ENCODE data around the gene IL36RN.

The IL36RN gene

GRCh38 chr2:113061896-113062770 is 3.1 kb downstream of the IL36RN start:
- DNase-seq = no peak

GRCh38 chr2:113064281-113064680 is 5.3 kb downstream of the IL36RN start:
- H3F3A ChIP-seq (ENCODE audit: insufficient read depth, low read length) = no peaks in the 10 kb centered on the region
- DNase-seq = no peak
- H3K36me3 ChIP-seq (replicated peaks; ENCODE audit: insufficient read depth, low read length) = no peaks in the 10 kb centered on the region
- no peaks in the 10 kb centered on the region for H4K20me1 ChIP-seq (ENCODE audit: insufficient read depth, low read length)
- H3K4me3 ChIP-seq (ENCODE audit: low read length) = no peak overlapping the region
- H2AFZ ChIP-seq (ENCODE audit: low read length) = no peak overlapping the region
- no peaks in the 10 kb centered on the region for H3K4me1 ChIP-seq (ENCODE audit: low read length)
- no peak overlapping the region for H3K4me2 ChIP-seq (ENCODE audit: low read depth, low read length)
- TF ChIP-seq EZH2 (optimal IDR thresholded peaks at IDR 0.05; ENCODE audit: low read depth, low read length) (no peak), CTCF (IDR thresholded peaks at IDR 0.05; ENCODE audit: low read length) (no peak), EZH2phosphoT487 (IDR thresholded peaks at IDR 0.05; ENCODE audit: low read length) (no peak)
- H3K9ac ChIP-seq (ENCODE audit: low read length) = no peak overlapping the region
- H3K27me3 ChIP-seq (replicated peaks; ENCODE audit: insufficient read depth, low read length) = no peaks in the 10 kb centered on the region
- H3K9me2 ChIP-seq (replicated peaks; ENCODE audit: insufficient read depth, low read length) = no peaks in the 10 kb centered on the region
- H3K27ac ChIP-seq (ENCODE audit: low read length) = no peak overlapping the region
- H3K9me3 ChIP-seq (replicated peaks; ENCODE audit: insufficient read depth, low read length) = no peaks in the 10 kb centered on the region
- no peaks in the 10 kb centered on the region for H3K79me2 ChIP-seq (ENCODE audit: low read length)

More at GRCh38 chr2:113061896-113062770, 3.1 kb downstream of the IL36RN start:
- no peaks in the 10 kb centered on the region for H4K20me1 ChIP-seq (ENCODE audit: insufficient read depth, low read length)
- no peak overlapping the region for H3K4me2 ChIP-seq (ENCODE audit: low read depth, low read length)
- no peak overlapping the region for H3K9ac ChIP-seq (ENCODE audit: low read length)
- H3K27me3 ChIP-seq (replicated peaks; ENCODE audit: insufficient read depth, low read length) = no peaks in the 10 kb centered on the region
- H3K36me3 ChIP-seq (replicated peaks; ENCODE audit: insufficient read depth, low read length) = no peaks in the 10 kb centered on the region
- H3K4me1 ChIP-seq (ENCODE audit: low read length) = no peaks in the 10 kb centered on the region
- H3F3A ChIP-seq (ENCODE audit: insufficient read depth, low read length) = no peaks in the 10 kb centered on the region
- H3K9me2 ChIP-seq (replicated peaks; ENCODE audit: insufficient read depth, low read length) = no peaks in the 10 kb centered on the region
- H2AFZ ChIP-seq (ENCODE audit: low read length) = no peak overlapping the region
- H3K9me3 ChIP-seq (replicated peaks; ENCODE audit: insufficient read depth, low read length) = no peaks in the 10 kb centered on the region
- no peak overlapping the region for H3K4me3 ChIP-seq (ENCODE audit: low read length)
- H3K27ac ChIP-seq (ENCODE audit: low read length) = no peak overlapping the region
- no peaks in the 10 kb centered on the region for H3K79me2 ChIP-seq (ENCODE audit: low read length)
- TF ChIP-seq EZH2phosphoT487 (IDR thresholded peaks at IDR 0.05; ENCODE audit: low read length) (no peak), EZH2 (optimal IDR thresholded peaks at IDR 0.05; ENCODE audit: low read depth, low read length) (no peak), CTCF (IDR thresholded peaks at IDR 0.05; ENCODE audit: low read length) (no peak)

- no peak overlapping the region for H3K4me2 ChIP-seq (ENCODE audit: low read depth, low read length)
- H3K4me3 ChIP-seq (ENCODE audit: low read length) = no peak overlapping the region
- no peaks in the 10 kb centered on the region for H3F3A ChIP-seq (ENCODE audit: insufficient read depth, low read length)
- no peaks in the 10 kb centered on the region for H3K79me2 ChIP-seq (ENCODE audit: low read length)
- H3K9ac ChIP-seq (ENCODE audit: low read length) = no peak overlapping the region
- H2AFZ ChIP-seq (ENCODE audit: low read length) = no peak overlapping the region
- TF ChIP-seq EZH2phosphoT487 (IDR thresholded peaks at IDR 0.05; ENCODE audit: low read length) = no peak
- no peak for TF ChIP-seq CTCF (IDR thresholded peaks at IDR 0.05; ENCODE audit: low read length)
- TF ChIP-seq EZH2 (optimal IDR thresholded peaks at IDR 0.05; ENCODE audit: low read depth, low read length) = no peak
- no peak overlapping the region for H3K27ac ChIP-seq (ENCODE audit: low read length)
- no peak for DNase-seq
- no peaks in the 10 kb centered on the region for H4K20me1 ChIP-seq (ENCODE audit: insufficient read depth, low read length)
- no peaks in the 10 kb centered on the region for H3K9me2 ChIP-seq (replicated peaks; ENCODE audit: insufficient read depth, low read length)
- H3K9me3 ChIP-seq (replicated peaks; ENCODE audit: insufficient read depth, low read length) = no peaks in the 10 kb centered on the region
- no peaks in the 10 kb centered on the region for H3K36me3 ChIP-seq (replicated peaks; ENCODE audit: insufficient read depth, low read length)
- H3K4me1 ChIP-seq (ENCODE audit: low read length) = no peaks in the 10 kb centered on the region
- H3K27me3 ChIP-seq (replicated peaks; ENCODE audit: insufficient read depth, low read length) = no peaks in the 10 kb centered on the region
Observed at GRCh38 chr2:113064898-113065297, 5.9 kb downstream of the IL36RN start.

All from MM.1S (cell line).